Activated CD4-positive, alpha-beta T cell treated with anti-CD3 and anti-CD28 coated beads, Interleukin-2, amount 50 U/mL, for 24 hours (primary cell): ENCODE data around the gene GCGR.

Experiments used
- DNase-seq, 2 donors: peaks; one replicate each; pipeline ENCODE4 v3.0.0-alpha.2; 2020; ENCODE audit warnings: low read depth in 1 of 2, low spot score in 1 of 2

GCGR gene

DNA sequence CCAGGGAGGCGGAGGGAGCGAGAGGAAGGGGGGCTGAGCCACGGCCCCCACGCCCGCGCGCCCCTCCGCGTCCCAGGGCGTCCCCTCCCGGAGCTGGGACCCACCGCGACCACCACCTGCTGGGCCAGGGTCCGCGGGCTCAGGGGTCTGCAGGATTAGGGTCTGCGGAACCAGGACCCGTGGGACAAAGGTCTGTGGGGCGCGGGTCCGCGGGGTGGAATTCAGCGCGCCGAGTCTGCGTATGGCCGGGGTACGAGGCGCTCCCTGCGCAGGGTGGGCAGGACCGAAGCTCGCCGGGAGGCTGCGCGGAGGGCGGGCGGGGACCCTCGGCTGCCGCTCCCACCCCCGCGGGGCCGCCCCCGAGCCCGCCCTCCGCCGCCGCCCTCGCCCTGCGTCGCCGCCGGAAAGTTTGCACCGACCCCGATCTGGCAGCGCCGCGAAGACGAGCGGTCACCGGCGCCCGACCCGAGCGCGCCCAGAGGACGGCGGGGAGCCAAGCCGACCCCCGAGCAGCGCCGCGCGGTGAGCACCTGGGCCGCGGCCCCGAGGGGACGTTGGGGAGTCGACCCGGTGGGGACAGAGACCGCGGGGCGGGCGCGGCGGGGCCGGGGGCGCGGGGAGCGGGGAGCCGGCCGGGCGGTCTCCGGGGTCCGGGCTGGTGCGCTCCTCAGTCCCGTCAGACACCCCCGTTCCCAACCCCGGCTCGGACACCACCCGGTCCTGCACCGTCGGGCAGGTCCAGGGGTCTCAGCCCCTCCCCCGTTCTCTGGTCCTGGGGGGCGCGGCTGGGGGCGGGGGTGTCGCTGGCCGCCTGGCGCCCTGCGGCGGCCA lies at the start of gene GCGR:
Gene GCGR (plus strand): TSS at position 423 of the 831 bp plus-strand sequence. CDS start 4,869 bp downstream, outside the sequence.
- no peak for DNase-seq

- DNase-seq: no peak
Measured at GRCh38 chr17:81792675-81793615, 11.0 kb upstream of the GCGR start.

- DNase-seq: no peak
Measured at GRCh38 chr17:81794074-81794476, 9.9 kb upstream of the GCGR start.

- DNase-seq: no peak
Measured at GRCh38 chr17:81794509-81794908, 9.4 kb upstream of the GCGR start.

DNA sequence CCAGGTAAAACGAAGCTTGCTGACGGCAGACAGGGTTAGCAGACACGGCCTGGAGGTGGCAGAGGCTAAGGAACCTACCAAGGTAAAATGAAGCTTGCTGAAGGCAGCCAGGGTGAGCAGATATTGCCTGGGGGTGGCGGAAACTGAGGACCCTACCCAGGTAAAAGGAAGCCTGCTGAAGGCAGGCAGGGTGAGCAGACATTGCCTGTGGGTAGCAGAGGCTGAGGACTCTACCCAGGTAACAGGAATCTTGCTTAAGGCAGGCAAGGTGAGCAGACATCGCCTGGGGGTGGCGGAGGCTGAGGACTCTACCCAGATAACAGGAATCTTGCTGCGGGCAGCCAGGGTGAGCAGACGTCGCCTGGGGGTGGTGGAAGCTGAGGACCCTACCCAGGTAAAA lies 2.6 kb upstream of the GCGR start:
- no peak for DNase-seq

- no peak for DNase-seq
Measured at GRCh38 chr17:81802048-81802758, 1.7 kb upstream of the GCGR start.

- no peak for DNase-seq
Measured at GRCh38 chr17:81802856-81803643, 900 bp upstream of the GCGR start.

GRCh38 chr17:81804559-81805399 lies 829 bp downstream of the GCGR start:
- DNase-seq: no peak

DNA sequence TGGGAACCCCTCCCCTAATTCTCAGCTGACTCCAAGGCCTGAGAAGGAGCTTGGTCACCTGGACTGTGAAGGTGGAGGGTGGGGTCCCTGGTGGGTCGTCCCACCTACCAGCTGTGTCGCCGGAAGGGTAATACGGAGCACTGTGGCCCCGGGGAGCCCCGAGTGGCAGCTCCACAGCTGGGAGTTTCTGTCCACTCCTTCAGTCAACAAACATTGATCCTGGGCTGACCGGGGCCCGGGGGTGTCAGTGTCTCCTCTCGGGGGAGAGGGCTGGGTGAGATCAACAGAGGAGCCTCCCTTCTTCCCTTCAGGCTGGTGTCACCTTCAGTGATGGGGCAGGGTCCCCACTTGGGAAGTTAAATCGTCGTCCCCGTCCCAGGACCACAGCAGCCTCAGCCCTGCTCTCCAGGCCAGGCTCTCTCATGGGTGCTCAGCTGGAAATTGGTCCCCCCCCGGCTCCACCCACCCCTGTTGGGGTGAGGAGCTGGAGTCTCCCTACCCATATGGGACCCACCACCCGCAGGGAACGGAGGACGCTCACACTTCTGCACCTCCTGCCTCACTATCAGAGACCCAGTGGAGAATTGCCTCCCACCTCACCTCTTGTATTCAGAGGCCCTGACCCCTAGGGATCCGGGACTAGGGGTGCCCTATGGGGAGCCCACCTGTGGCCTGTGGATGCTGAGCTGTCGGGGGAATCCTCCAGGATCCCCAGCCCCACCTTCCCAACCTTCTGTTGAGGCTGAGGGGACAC lies 1.9 kb downstream of the GCGR start:
- DNase-seq: no peak

DNA sequence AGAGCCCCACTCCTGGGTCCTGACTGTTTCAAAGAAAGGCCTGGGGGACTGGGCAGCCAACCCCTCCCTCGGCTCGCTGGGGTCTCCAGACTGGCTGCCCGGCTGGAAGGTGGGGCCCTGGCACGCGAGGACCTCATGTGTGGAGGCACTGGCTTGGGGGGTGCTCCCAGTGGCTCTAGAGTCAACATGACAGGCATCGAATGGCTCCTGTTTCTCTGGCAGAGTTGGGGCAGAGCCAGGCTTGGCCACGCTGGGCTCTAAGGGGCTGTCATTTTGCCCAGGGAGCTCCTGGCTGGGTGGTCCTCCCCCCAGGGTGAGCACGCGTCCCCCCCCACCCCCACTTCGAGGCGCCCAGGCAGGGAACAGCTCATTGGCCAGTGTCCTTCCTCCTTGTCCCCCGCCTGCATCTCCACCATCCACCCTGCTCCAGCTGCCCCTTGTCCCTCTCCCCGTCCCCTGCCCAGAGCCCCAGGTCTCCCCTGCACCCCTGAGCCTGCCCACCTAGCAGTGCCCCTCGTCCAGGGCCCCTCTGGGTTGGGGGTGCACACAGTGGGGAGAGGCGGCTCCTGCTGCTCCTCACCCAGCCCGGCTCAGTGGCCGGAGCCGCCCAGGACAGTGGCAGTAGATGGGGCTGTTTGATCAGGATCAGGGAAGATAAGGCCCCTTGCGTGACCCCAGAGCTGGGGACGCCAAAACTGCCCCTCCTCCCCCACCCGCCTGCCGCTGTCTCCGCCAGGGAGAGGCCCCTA lies 2.7 kb downstream of the GCGR start:
- DNase-seq: no peak

DNA sequence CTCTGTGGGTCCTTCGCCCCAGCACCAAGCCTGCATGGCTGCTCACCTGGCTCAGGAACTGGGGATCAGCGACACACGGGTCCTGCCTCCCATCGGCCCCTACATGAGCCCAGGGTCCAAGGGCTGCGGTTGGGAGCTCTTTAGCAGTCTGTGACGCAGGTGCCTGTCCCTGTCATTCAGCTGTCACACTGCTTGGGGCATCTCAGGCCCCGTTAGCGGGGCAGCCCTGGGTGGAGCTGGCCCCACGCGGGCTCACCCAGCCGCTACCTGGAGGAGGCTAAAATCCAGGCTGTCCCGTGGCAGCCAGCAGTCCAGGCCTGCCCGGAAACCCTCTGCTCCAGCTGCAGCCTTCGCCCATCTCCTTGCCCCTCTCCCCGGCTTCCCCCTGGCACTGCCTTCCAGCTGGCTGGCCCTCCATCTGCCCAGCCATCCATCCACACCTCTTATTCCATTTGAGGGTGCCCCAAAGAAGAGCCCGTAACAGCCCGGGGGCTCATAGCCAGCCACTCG lies 3.3 kb downstream of the GCGR start:
- DNase-seq: no peak

DNA sequence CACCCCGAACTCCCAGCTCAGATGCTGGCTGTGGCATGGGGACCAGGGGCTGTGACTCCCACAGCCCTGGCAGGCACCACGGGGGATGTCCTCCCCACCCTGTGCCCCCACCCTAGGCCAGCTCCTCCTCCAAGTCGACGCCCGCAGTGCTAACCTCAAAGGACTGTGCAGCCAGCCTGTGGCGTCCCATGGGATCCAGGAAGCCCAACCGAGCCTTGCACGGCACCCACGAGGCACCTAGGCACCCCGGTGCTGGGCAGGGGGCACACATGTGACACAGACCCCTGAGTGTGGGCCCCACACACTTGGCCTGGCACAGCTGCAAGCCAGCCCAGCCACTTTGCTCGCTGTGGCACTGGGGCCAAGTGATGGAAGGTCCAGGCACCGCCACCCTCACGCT lies 3.9 kb downstream of the GCGR start:
- no peak for DNase-seq

DNA sequence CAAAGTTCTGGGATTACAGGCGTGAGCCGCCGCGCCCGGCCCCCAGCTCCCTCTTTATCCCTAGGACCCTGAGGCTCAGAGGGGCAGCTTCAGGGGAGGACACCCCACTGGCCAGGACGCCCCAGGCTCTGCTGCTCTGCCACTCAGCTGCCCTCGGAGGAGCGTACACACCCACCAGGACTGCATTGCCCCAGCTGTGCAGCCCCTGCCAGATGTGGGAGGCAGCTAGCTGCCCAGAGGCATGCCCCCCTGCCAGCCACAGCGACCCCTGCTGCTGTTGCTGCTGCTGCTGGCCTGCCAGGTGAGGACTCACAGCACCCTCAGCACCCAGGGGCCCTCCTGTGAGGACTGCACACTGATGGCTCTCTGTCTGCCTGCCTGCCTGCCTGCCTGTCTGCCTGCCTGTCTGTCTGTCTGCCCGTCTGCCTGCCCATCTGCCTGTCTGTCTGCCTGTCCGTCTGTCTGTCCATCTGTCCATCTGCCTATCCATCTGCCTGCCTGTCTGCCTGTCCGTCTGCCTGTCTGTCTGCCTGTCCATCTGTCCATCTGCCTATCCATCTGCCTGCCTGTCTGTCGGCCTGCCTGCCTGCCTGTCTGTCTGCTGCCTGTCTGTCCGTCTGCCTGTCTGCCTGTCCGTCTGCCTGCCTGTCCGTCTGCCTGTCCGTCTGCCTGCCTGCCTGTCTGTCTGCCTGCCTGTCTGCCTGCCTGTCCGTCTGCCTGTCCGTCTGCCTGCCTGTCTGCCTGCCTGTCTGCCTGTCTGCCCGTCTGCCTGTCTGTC lies 5.0 kb downstream of the GCGR start:
- no peak for DNase-seq

GRCh38 chr17:81809556-81809998 lies 5.6 kb downstream of the GCGR start:
- DNase-seq: no peak

DNA sequence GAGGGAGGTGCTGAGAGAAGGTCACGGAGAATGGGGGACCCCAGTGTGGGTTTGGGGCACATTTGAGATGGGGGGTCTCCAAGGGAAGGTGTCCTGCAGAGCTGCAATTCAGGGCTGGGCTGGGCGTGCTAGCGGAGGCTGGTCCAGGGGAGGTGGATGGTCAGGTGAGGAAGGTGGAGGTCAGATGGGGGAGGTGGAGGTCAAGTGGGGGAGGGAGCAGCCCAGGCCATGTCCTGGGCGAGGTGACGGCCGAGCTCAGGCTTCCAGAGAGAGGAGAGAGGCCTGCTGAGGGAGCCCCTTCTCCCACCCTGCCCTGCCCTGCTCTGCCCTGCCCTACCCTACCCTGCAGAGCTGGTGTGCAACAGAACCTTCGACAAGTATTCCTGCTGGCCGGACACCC lies 6.5 kb downstream of the GCGR start:
- DNase-seq: no peak

- DNase-seq: no peak
Measured at GRCh38 chr17:81810892-81811704, 7.1 kb downstream of the GCGR start.
